Cardiac fibroblast (primary cell): ENCODE data around the gene MID1.
A peak's percentile ranks its signal among the peaks of the same experiment; 100 is the strongest.

Source experiments
- DNase-seq, 2 donors: peaks; one replicate each; pipeline versions ENCODE4 v3.0.0 to v3.0.0-alpha.2; 2010; ENCODE audit warnings: low read depth in 2 of 2
- H3K4me3 ChIP-seq, 2 donors: replicated peaks in 1 of 2; 1 replicate in 1 of 2; 2 replicates in 1 of 2; pipeline ENCODE4 v1.5.1; 2011; ENCODE audit warnings: low read depth in 2 of 2, low read length in 2 of 2, mild to moderate bottlenecking in 2 of 2, moderate library complexity in 1 of 2
- TF ChIP-seq, protein P1 (sequence below): IDR thresholded peaks from one replicate; pipeline ENCODE4 v1.5.1; 2011; ENCODE audit warnings: low read depth, mild to moderate bottlenecking, low read length, inconsistent platforms

The MID1 gene

GRCh38 chrX:10501611-10502010 lies 118.8 kb downstream of the MID1 start:
- TF ChIP-seq, protein P1, sequence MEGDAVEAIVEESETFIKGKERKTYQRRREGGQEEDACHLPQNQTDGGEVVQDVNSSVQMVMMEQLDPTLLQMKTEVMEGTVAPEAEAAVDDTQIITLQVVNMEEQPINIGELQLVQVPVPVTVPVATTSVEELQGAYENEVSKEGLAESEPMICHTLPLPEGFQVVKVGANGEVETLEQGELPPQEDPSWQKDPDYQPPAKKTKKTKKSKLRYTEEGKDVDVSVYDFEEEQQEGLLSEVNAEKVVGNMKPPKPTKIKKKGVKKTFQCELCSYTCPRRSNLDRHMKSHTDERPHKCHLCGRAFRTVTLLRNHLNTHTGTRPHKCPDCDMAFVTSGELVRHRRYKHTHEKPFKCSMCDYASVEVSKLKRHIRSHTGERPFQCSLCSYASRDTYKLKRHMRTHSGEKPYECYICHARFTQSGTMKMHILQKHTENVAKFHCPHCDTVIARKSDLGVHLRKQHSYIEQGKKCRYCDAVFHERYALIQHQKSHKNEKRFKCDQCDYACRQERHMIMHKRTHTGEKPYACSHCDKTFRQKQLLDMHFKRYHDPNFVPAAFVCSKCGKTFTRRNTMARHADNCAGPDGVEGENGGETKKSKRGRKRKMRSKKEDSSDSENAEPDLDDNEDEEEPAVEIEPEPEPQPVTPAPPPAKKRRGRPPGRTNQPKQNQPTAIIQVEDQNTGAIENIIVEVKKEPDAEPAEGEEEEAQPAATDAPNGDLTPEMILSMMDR: no peak
- H3K4me3 ChIP-seq: no peak overlapping the region
- no peak for DNase-seq

DNA sequence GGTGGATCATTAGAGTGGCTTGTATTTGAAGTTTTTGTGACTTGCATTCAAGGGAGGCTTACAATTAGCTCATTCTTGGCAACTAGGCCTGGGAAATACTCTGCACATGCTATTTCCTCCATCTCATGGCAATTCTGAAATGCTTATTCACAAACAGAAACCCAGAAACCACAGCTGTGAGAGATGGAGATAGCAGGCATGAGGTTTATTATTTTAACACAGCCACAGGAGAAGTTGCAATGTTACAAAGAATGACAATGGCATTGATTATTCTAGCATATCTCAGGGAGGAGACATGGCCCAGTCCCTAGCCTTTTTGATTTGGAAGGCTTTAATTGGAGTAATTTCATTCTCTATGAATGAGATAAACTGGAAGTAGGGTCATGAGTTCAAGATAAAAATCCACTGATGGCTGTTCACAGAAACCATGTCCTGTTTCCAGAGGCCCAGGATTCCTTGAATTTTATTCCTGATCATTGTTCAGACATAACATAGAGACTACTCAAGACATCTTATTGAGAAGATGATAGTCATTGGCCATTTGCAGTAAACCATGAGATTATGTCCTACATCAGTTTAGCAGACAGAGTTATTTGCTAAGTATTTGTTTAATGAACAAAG lies 123.9 kb downstream of the MID1 start:
- DNase-seq: peak; percentile 85 to 87
- H3K4me3 ChIP-seq: no peak overlapping the region
- TF ChIP-seq, protein P1: no peak

- TF ChIP-seq, protein P1: no peak
- no peak for DNase-seq
- H3K4me3 ChIP-seq: no peak overlapping the region
Measured at GRCh38 chrX:10495677-10496076, 124.7 kb downstream of the MID1 start.

DNA sequence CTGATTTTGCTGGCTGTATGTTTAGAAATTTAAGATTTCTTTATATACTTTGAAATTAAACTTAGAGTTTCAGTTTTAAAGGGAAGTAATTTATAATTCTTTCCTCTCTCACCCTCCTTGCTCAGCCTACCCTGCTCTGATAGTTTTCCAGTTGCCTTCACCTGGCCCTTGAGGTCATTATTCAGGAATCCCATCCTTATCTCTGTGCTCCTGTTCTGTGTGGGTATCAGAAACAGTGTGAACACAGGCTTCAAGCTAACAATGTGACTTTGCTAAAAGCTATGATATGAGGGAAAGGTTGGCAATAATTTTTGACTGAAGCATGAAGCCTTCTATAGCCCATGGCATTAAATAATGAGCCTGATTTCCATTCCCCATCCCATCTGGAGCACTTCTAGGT lies 128.1 kb downstream of the MID1 start:
- H3K4me3 ChIP-seq: no peak overlapping the region
- TF ChIP-seq, protein P1: no peak
- DNase-seq: no peak

DNA sequence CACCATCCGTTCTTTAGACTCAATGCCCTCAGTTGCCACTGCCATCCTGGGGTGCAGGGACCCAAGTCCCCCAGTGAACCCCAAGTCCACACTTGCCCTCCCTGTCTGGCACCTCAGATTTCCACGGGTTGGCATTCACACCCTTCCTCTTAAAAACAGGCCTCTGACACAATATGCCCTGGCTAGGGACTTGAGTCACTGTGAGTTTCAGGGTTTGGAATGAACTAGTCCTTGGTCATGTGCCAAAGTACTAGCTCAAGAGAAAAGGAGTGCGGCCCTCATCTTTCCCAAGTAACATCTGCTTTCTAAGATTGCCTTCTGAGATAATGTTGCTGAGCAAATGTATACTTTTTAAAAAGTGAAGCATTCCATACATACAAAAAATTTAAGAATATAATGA lies 134.0 kb downstream of the MID1 start:
- TF ChIP-seq, protein P1: no peak
- H3K4me3 ChIP-seq: no peak overlapping the region
- DNase-seq: peak; percentile 77 to 90

DNA sequence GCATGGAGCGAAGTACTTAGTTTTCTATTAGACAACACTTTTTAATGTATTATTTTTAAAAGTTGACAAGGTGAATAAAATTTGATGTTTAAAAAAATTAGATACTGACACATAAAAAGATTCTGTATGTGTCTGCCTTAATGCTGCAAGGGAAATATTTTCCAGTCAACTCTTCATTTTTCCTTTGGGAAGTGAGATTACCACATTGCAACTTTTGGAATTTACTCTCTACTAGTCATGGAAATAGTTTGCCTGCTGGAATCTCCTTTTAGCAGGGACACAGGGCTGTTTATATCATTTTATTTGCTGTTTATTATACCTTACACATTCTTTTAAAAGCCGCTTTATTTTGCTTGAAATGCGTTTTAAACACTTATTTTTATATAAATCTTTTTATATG lies 135.1 kb downstream of the MID1 start:
- no peak overlapping the region for H3K4me3 ChIP-seq
- TF ChIP-seq, protein P1: no peak
- DNase-seq: peak in 1 of 2 donors; percentile 42

DNA sequence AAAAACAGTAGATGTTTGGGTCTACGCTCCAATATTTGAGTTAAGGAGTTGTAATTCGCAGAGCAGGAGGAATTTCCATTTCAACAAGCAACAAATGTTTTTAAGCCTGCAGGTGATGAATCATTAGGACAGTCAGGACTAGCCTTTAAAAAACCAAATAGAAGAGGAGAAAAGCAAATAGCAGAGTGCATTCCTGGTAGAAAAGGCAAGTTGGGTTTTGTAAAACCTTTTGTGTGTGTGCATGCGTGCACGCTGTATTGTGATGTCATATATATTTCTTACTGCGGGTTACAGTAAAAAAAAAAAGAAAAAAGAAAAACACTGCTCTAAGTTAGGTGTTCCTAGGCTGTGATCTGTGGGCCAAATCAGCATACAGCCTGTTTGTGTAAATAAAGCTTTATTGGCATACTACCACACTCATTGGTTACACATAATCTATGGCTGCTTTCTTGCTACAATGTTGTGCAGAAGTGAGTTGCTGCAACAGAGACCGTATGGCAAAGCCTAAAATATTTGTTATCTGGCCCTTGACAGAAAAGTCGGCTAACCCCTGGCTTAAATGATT lies 135.6 kb downstream of the MID1 start:
- H3K4me3 ChIP-seq: no peak overlapping the region
- TF ChIP-seq, protein P1: no peak
- DNase-seq: peak in 1 of 2 donors; percentile 27
